Liver (tissue), 3 donors: ENCODE results near the gene GDI1.

Experiments
- GABPA ChIP-seq, 2 donors: IDR thresholded peaks in 1 of 2; conservative IDR thresholded peaks in 1 of 2; 2 replicates each; pipeline ENCODE4 v1.6.1; 2016; ENCODE audit warnings: antibody characterized with exemption in 2 of 2, mild to moderate bottlenecking in 1 of 2, moderate library complexity in 1 of 2
- MAX ChIP-seq: IDR thresholded peaks from 2 replicates; pipeline ENCODE4 v1.6.1; 2016; ENCODE audit warnings: antibody characterized with exemption
- NR2F2 ChIP-seq: IDR thresholded peaks from 2 replicates; pipeline ENCODE4 v1.6.1; 2016; ENCODE audit warnings: antibody characterized with exemption
- RAD21 ChIP-seq, 2 donors: IDR thresholded peaks; 2 replicates each; pipeline ENCODE4 v1.6.1; 2016; ENCODE audit warnings: antibody characterized with exemption in 2 of 2, mild to moderate bottlenecking in 2 of 2
- SP1 ChIP-seq: IDR thresholded peaks from 2 replicates; pipeline ENCODE4 v1.6.1; 2018; ENCODE audit warnings: antibody characterized with exemption, mild to moderate bottlenecking
- TAF1 ChIP-seq: conservative IDR thresholded peaks from 2 replicates; pipeline ENCODE4 v1.6.1; 2016; ENCODE audit warnings: antibody characterized with exemption, mild to moderate bottlenecking
- TF ChIP-seq, protein P1 (sequence below): IDR thresholded peaks from 2 replicates; pipeline ENCODE4 v1.6.1; 2016; ENCODE audit warnings: antibody characterized with exemption, mild to moderate bottlenecking
- TF ChIP-seq, protein P2 (sequence below): fragments of 150-350 bp; IDR thresholded peaks from 2 replicates; pipeline ENCODE4 v1.5.1; 2017; ENCODE audit warnings: improper control_type of control experiment, low read depth, low read length; ENCODE audit not compliant: missing input control
- TF ChIP-seq, protein P3 (sequence below): IDR thresholded peaks from 2 replicates; pipeline ENCODE4 v1.6.1; 2016; ENCODE audit warnings: antibody characterized with exemption
- donor health status: healthy.
- donor health status: healthy.

GRCh38 chrX:154402622-154403127, 34.3 kb upstream of the GDI1 start:
- TF ChIP-seq, protein P1, sequence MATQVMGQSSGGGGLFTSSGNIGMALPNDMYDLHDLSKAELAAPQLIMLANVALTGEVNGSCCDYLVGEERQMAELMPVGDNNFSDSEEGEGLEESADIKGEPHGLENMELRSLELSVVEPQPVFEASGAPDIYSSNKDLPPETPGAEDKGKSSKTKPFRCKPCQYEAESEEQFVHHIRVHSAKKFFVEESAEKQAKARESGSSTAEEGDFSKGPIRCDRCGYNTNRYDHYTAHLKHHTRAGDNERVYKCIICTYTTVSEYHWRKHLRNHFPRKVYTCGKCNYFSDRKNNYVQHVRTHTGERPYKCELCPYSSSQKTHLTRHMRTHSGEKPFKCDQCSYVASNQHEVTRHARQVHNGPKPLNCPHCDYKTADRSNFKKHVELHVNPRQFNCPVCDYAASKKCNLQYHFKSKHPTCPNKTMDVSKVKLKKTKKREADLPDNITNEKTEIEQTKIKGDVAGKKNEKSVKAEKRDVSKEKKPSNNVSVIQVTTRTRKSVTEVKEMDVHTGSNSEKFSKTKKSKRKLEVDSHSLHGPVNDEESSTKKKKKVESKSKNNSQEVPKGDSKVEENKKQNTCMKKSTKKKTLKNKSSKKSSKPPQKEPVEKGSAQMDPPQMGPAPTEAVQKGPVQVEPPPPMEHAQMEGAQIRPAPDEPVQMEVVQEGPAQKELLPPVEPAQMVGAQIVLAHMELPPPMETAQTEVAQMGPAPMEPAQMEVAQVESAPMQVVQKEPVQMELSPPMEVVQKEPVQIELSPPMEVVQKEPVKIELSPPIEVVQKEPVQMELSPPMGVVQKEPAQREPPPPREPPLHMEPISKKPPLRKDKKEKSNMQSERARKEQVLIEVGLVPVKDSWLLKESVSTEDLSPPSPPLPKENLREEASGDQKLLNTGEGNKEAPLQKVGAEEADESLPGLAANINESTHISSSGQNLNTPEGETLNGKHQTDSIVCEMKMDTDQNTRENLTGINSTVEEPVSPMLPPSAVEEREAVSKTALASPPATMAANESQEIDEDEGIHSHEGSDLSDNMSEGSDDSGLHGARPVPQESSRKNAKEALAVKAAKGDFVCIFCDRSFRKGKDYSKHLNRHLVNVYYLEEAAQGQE = no peak
- TF ChIP-seq TAF1 (no peak), SP1 (no peak), RAD21 (IDR thresholded peaks at IDR 0.05) (no peak), NR2F2 (no peak), MAX (no peak), GABPA (IDR thresholded peaks at IDR 0.05 in 1 of 2, conservative IDR thresholded peaks at IDR 0.05 in 1 of 2) (no peak)
- TF ChIP-seq, protein P2, sequence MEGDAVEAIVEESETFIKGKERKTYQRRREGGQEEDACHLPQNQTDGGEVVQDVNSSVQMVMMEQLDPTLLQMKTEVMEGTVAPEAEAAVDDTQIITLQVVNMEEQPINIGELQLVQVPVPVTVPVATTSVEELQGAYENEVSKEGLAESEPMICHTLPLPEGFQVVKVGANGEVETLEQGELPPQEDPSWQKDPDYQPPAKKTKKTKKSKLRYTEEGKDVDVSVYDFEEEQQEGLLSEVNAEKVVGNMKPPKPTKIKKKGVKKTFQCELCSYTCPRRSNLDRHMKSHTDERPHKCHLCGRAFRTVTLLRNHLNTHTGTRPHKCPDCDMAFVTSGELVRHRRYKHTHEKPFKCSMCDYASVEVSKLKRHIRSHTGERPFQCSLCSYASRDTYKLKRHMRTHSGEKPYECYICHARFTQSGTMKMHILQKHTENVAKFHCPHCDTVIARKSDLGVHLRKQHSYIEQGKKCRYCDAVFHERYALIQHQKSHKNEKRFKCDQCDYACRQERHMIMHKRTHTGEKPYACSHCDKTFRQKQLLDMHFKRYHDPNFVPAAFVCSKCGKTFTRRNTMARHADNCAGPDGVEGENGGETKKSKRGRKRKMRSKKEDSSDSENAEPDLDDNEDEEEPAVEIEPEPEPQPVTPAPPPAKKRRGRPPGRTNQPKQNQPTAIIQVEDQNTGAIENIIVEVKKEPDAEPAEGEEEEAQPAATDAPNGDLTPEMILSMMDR = no peak
- TF ChIP-seq, protein P3, sequence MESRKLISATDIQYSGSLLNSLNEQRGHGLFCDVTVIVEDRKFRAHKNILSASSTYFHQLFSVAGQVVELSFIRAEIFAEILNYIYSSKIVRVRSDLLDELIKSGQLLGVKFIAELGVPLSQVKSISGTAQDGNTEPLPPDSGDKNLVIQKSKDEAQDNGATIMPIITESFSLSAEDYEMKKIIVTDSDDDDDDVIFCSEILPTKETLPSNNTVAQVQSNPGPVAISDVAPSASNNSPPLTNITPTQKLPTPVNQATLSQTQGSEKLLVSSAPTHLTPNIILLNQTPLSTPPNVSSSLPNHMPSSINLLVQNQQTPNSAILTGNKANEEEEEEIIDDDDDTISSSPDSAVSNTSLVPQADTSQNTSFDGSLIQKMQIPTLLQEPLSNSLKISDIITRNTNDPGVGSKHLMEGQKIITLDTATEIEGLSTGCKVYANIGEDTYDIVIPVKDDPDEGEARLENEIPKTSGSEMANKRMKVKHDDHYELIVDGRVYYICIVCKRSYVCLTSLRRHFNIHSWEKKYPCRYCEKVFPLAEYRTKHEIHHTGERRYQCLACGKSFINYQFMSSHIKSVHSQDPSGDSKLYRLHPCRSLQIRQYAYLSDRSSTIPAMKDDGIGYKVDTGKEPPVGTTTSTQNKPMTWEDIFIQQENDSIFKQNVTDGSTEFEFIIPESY = no peak
